Measurements from ENCODE around the gene ITGB6.

The ITGB6 gene

GRCh38 chr2:160057356-160057755, 142.7 kb downstream of the ITGB6 start:
- in situ Hi-C loops (cut with MboI; ENCODE audit: low sequenced_read_pairs): no loop called here

DNA sequence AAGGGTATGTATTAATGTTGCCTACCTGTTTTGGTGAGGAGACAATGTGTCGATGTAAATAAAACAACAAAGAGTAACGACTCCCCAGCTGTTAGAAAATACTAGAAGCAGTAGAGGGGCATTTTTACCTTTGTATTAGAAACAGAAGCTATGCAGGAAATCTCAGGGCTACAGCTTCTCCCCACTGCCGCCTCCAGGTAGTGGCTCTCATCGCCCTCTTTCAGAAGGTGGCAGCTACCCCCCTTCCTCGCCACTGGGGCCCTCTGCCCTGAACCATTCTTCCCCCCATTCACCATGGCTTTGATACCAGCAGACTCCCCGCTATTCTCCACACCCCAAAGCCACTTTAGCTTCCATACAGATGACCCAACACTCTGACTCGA, 144.4 kb downstream of the ITGB6 start:
- in situ Hi-C loops (cut with MboI; ENCODE audit: low sequenced_read_pairs): no loop called here

DNA sequence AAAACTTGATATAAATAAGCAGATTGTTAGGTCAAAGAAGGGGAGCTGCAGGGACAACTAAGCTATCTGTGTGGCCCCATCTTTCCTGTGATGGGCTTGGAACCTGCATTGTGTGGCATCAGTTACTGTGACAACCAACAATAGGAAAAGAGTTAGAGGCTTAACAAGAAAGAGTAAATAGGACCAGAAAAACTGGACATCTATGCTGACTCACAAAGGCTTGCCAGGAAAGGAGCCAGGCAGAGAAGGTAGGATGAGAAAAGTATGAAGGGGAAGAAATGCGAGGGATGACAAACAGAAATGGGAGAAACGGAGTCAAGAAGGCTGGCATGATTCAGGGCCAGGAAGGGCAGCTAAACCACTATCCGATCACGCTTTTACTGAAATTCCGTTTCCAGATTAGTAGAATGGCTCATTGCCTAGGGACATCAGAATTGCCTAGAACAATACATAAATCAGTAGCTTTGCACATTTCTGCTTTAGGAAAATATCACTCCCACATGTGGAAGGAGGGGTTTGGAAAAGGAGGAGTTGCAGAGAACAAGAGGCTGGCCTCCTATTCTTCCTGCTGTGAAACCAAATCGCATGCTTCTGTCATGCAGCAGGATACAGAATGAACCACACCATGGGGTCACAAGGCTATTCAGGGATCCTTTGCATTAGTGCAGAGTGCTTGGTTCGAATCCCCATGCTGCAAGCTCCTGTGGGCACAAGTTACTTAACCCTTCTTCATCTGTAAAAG, 144.9 kb downstream of the ITGB6 start:
- in situ Hi-C loops (cut with MboI; ENCODE audit: low sequenced_read_pairs): no loop called here

- in situ Hi-C loops (cut with MboI; ENCODE audit: low sequenced_read_pairs): no loop called here
These were observed 146.1 kb downstream of the ITGB6 start for GRCh38 chr2:160053946-160054345.

- in situ Hi-C loops (cut with MboI; ENCODE audit: low sequenced_read_pairs): no loop called here
These were observed 147.5 kb downstream of the ITGB6 start for GRCh38 chr2:160052531-160052930.

DNA sequence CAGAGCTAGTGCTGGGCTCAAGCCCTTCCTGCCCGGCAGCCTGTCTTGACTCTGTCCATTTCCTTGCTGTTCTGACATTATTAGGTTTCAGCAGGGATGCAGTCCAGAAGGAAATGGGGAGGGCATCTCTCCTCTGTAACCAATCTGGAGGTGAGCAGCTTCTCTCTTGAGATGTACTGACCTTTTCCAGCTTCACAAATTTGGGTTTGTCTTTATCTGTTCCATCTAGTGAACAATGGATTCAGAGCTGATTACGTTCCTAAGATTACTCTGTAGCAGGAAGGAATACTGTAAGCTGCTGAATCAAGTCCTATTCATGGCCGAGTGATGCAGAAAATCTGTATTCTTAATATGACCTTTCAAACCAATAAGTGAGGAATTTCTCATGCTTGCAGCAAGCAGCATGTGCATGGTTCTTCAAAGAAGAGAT, 148.7 kb downstream of the ITGB6 start:
- in situ Hi-C loops (cut with MboI; ENCODE audit: low sequenced_read_pairs): no loop called here

DNA sequence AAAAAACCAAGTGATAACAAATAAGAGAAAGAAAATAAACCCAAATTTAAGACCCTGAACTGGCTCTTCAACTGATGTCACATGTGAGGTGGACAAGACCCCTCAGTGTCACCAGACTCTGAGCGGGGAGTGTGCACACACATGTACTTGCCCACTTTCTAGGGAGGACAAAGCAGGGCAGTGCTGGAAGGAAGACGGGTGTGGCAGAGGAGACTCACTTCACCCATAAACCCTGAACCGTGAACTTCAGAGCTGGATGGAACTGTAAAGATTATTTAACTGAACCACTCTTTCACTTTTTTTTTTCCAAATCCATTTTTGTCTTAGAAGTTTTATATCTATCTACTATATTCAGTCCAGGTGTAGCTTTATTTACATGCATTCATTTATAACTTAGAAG, 149.9 kb downstream of the ITGB6 start:
- in situ Hi-C loops (cut with MboI; ENCODE audit: low sequenced_read_pairs): no loop called here

All from HL-60/S4 treated with phorbol 12-myristate 13-acetate at 8.2 ng/mL for 4 days and 3 days (cell line).